K562 (cell line): ENCODE results near the gene HDAC1. TPM values are rescaled to one million over a fixed set of nuclear protein-coding genes. Genes with fewer than 3 reads are reported as not detected.

Experiments
- CCNT2 ChIP-seq: IDR thresholded peaks from 2 replicates; pipeline ENCODE4 v1.6.1; 2011; ENCODE audit warnings: borderline replicate concordance, low read depth, mild to moderate bottlenecking, moderate library complexity, mixed read lengths, low read length; ENCODE audit not compliant: insufficient read length; ENCODE audit errors: extremely low read depth
- CEBPB ChIP-seq: fragments of 450-650 bp; IDR thresholded peaks from 2 replicates; pipeline ENCODE4 v1.6.1; 2016; ENCODE audit warnings: missing genetic modification characterization, missing compliant biosample characterization
- CHD2 ChIP-seq: IDR thresholded peaks from 2 replicates; pipeline ENCODE4 v1.6.1; 2011; ENCODE audit warnings: low read depth, low read length
- EGR1 ChIP-seq: fragments of 450-650 bp; conservative IDR thresholded peaks from 2 replicates; pipeline ENCODE4 v1.6.1; 2017; ENCODE audit warnings: mild to moderate bottlenecking
- ELK3 ChIP-seq: fragments of 450-650 bp; formaldehyde crosslinking; IDR thresholded peaks from 2 replicates; pipeline ENCODE4 v1.4.0; 2020; ENCODE audit warnings: mild to moderate bottlenecking
- ERF ChIP-seq: fragments of 450-650 bp; formaldehyde crosslinking; IDR thresholded peaks from 2 replicates; pipeline ENCODE4 v1.4.0; 2020; ENCODE audit warnings: mild to moderate bottlenecking, mixed read lengths
- ETS2 ChIP-seq: IDR thresholded peaks from 2 replicates; pipeline ENCODE4 v1.6.1; 2016; ENCODE audit warnings: borderline replicate concordance, missing genetic modification characterization, mild to moderate bottlenecking, moderate library complexity, missing compliant biosample characterization; ENCODE audit not compliant: poor library complexity, severe bottlenecking
- ETV6 ChIP-seq, 3 experiments: fragments of 150-350 bp in 1 of 3; sonication (generic) in 1 of 3; formaldehyde crosslinking in 1 of 3; IDR thresholded peaks; 2 replicates each; pipeline versions ENCODE4 v1.6.1 to v1.8.0; 2014 to 2022; ENCODE audit warnings: borderline replicate concordance in 2 of 3, low read depth in 2 of 3, antibody characterized with exemption in 1 of 3, low read length in 1 of 3, mild to moderate bottlenecking in 1 of 3, missing genetic modification reagents in 1 of 3
- FOS ChIP-seq: IDR thresholded peaks from 3 replicates; pipeline ENCODE4 v1.6.1; 2011; ENCODE audit not compliant: insufficient read length; ENCODE audit errors: extremely low read depth
- FOXA1 ChIP-seq: fragments of 450-650 bp; IDR thresholded peaks from 2 replicates; pipeline ENCODE4 v1.6.1; 2016; ENCODE audit warnings: mild to moderate bottlenecking, borderline replicate concordance
- HNRNPUL1 ChIP-seq: fragments of 200-400 bp; formaldehyde crosslinking; IDR thresholded peaks from 2 replicates; pipeline ENCODE4 v1.6.1; 2017; ENCODE audit warnings: low read length
- JUND ChIP-seq, 2 experiments: IDR thresholded peaks; 2 replicates in 1 of 2; 3 replicates in 1 of 2; pipeline ENCODE4 v1.6.1; 2011; ENCODE audit warnings: borderline replicate concordance in 2 of 2, low read depth in 2 of 2, low read length in 2 of 2, improper control_type of control experiment in 1 of 2, missing biosample characterization in 1 of 2, missing genetic modification characterization in 1 of 2, missing genetic modification reagents in 1 of 2
- KAT7 ChIP-seq: sonication (generic); formaldehyde crosslinking; IDR thresholded peaks from 2 replicates; pipeline ENCODE4 v1.8.0; 2022; ENCODE audit warnings: missing genetic modification reagents, mild to moderate bottlenecking, borderline replicate concordance
- MAX ChIP-seq: sonication (generic); formaldehyde crosslinking; IDR thresholded peaks from 2 replicates; pipeline ENCODE4 v1.9.0; 2022; ENCODE audit warnings: mild to moderate bottlenecking, missing genetic modification reagents
- MLLT1 ChIP-seq, 2 experiments: fragments of 450-650 bp; IDR thresholded peaks; 2 replicates each; pipeline ENCODE4 v1.6.1; 2016
- MYBL2 ChIP-seq, 2 experiments: fragments of 450-650 bp in 1 of 2; sonication (generic) in 1 of 2; formaldehyde crosslinking in 1 of 2; IDR thresholded peaks; 2 replicates each; pipeline versions ENCODE4 v1.6.1 to v1.8.1; 2017 to 2022; ENCODE audit warnings: borderline replicate concordance in 1 of 2, inconsistent platforms in 1 of 2, low read depth in 1 of 2, mild to moderate bottlenecking in 1 of 2, missing genetic modification reagents in 1 of 2, moderate library complexity in 1 of 2
- OTX1 ChIP-seq: fragments of 450-650 bp; formaldehyde crosslinking; IDR thresholded peaks from 2 replicates; pipeline ENCODE4 v1.4.0; 2022; ENCODE audit warnings: mild to moderate bottlenecking
- RAD21 ChIP-seq, 2 experiments: fragments of 250-450 bp in 1 of 2; fragments of 450-650 bp in 1 of 2; sonication (Bioruptor Pico) in 1 of 2; formaldehyde crosslinking in 1 of 2; IDR thresholded peaks in 1 of 2; conservative IDR thresholded peaks in 1 of 2; 2 replicates each; pipeline versions ENCODE4 v1.4.0 to v1.8.0; 2020 to 2022; ENCODE audit warnings: mild to moderate bottlenecking in 2 of 2, moderate library complexity in 1 of 2
- SIX5 ChIP-seq, 2 experiments: IDR thresholded peaks; 2 replicates each; pipeline ENCODE4 v1.6.1; 2011; ENCODE audit warnings: low read length in 2 of 2, borderline replicate concordance in 1 of 2, low read depth in 1 of 2, mild to moderate bottlenecking in 1 of 2, moderate library complexity in 1 of 2; ENCODE audit not compliant: insufficient read depth in 1 of 2
- SNAPC5 ChIP-seq: fragments of 250-450 bp; sonication (Bioruptor Pico); IDR thresholded peaks from 2 replicates; pipeline ENCODE4 v1.8.0; 2021; ENCODE audit warnings: moderate library complexity, mild to moderate bottlenecking, inconsistent platforms
- XRCC5 ChIP-seq: fragments of 200-400 bp; formaldehyde crosslinking; IDR thresholded peaks from 2 replicates; pipeline ENCODE4 v1.6.1; 2017; ENCODE audit warnings: low read depth, mild to moderate bottlenecking, low read length
- ZNF212 ChIP-seq: fragments of 450-650 bp; formaldehyde crosslinking; IDR thresholded peaks from 2 replicates; pipeline ENCODE4 v1.4.0; 2020; ENCODE audit warnings: mild to moderate bottlenecking
- ZNF24 ChIP-seq: fragments of 450-650 bp; IDR thresholded peaks from 2 replicates; pipeline ENCODE4 v1.6.1; 2016
- ZNF384 ChIP-seq: IDR thresholded peaks from 2 replicates; pipeline ENCODE4 v1.6.1; 2012; ENCODE audit warnings: low read depth, low read length, improper control_type of control experiment
- polyA plus RNA-seq, 8 experiments: library from polyadenylated mRNA; depleted of rRNA in 4 of 8; stranded (reverse) in 5 of 8; unstranded in 3 of 8; fragments of >200 nt; fragmentation: Nextera tagmentation in 2 of 8; fragmentation: Illumina TruSeq in 1 of 8; extraction: Ambion mirVana in 2 of 8; extraction: Trizol in 1 of 8; gene quantifications; 2 replicates each; pipeline versions ENCODE4 v1.2.1 to v1.2.3, GENCODE V29; 2011 to 2014; ENCODE audit warnings: inconsistent platforms in 1 of 8, missing spikeins in 1 of 8
- total RNA-seq, 7 experiments: library from RNA; depleted of rRNA in 6 of 7; stranded (reverse); fragments of >200 nt in 6 of 7; fragmentation: Illumina TruSeq in 2 of 7; extraction: Trizol in 2 of 7; gene quantifications; 2 replicates each; pipeline versions ENCODE4 v1.2.1 to v1.2.3, GENCODE V29; 2011 to 2021; ENCODE audit warnings: low replicate concordance in 1 of 7

The HDAC1 gene
- total and polyA plus RNA-seq, 9 of the 15 experiments (the other 6 are each of a cell fraction or from before 2014, with no cell fraction given), result 169 to 384 (median 193) TPM

- TF ChIP-seq ERF (CRISPR knock-in tag), result peak; percentile 60; the same call in 1 of the 2 replicates
- TF ChIP-seq OTX1 (CRISPR knock-in tag), result no peak
- no peak for TF ChIP-seq ZNF212 (CRISPR knock-in tag)
- TF ChIP-seq FOS, result no peak
- TF ChIP-seq ETV6 (IDR thresholded peaks at IDR 0.05; ENCODE audit: borderline replicate concordance in 1 of 2, low read depth in 2 of 2, low read length in 1 of 2), result no peak
- TF ChIP-seq ETV6 (CRISPR knock-in tag; IDR thresholded peaks at IDR 0.05; ENCODE audit: borderline replicate concordance), result 0 out of 2 replicates have a peak, but pooled peaks have one; percentile 19
- TF ChIP-seq ELK3, result no peak
- no peak for TF ChIP-seq SNAPC5 (CRISPR knock-in tag)
- TF ChIP-seq CHD2, result peak; percentile 4; the same call in 1 of the 2 replicates
- no peak for TF ChIP-seq MYBL2 (IDR thresholded peaks at IDR 0.05; ENCODE audit: low read depth)
- no peak for TF ChIP-seq MYBL2 (CRISPR knock-in tag; IDR thresholded peaks at IDR 0.05; ENCODE audit: borderline replicate concordance)
- no peak for TF ChIP-seq ZNF24
- no peak for TF ChIP-seq ETS2 (tag)
- TF ChIP-seq JUND (IDR thresholded peaks at IDR 0.05; ENCODE audit: borderline replicate concordance, low read depth, low read length), result no peak
- TF ChIP-seq JUND (tag; IDR thresholded peaks at IDR 0.05; ENCODE audit: borderline replicate concordance, low read depth, low read length), result no peak
- peak; percentile 82 to 83 for TF ChIP-seq RAD21 (CRISPR knock-in tag; conservative IDR thresholded peaks at IDR 0.05 in 1 of 2, IDR thresholded peaks at IDR 0.05 in 1 of 2)
- no peak for TF ChIP-seq CEBPB (tag)
- TF ChIP-seq SIX5 (IDR thresholded peaks at IDR 0.05; ENCODE audit: borderline replicate concordance in 1 of 2, insufficient read depth in 1 of 2, low read depth in 1 of 2, low read length in 2 of 2), result no peak
- peak; percentile 86 for TF ChIP-seq MAX (CRISPR knock-in tag)
- TF ChIP-seq XRCC5, result no peak
- no peak for TF ChIP-seq MLLT1 (IDR thresholded peaks at IDR 0.05)
- no peak for TF ChIP-seq HNRNPUL1
- peak; percentile 71 for TF ChIP-seq EGR1
- no peak for TF ChIP-seq FOXA1
- 0 out of 2 replicates have a peak, but pooled peaks have one; percentile 3 for TF ChIP-seq ZNF384
- 0 out of 2 replicates have a peak, but pooled peaks have one; percentile 64 for TF ChIP-seq KAT7 (CRISPR knock-in tag)
- TF ChIP-seq CCNT2, result peak; percentile 85
Observed at GRCh38 chr1:32334864-32335534, 43.1 kb downstream of the HDAC1 start (continued).
